Measurements from ENCODE around the gene TTC28.
"Not testable (repeated sequence)": the region's sequence is repeated elsewhere in the genome, so short reads cannot be mapped to it uniquely, and the experiment has no call there.

Gene TTC28

GRCh38 chr22:28209457-28209856 lies 470.2 kb downstream of the TTC28 start:
- not testable (repeated sequence) for DNase-seq (ENCODE audit: insufficient read length, low spot score); FAIRE-seq

GRCh38 chr22:28208787-28209186 lies 470.9 kb downstream of the TTC28 start:
- DNase-seq (ENCODE audit: insufficient read length, low spot score) = no peak

GRCh38 chr22:28208036-28208435 lies 471.6 kb downstream of the TTC28 start:
- no peak for FAIRE-seq
- no peak for DNase-seq (ENCODE audit: insufficient read length, low spot score)

More at GRCh38 chr22:28208787-28209186, 470.9 kb downstream of the TTC28 start:
- no peak for FAIRE-seq

- DNase-seq (ENCODE audit: insufficient read length, low spot score) = no peak
- FAIRE-seq = no peak
Measured at GRCh38 chr22:28207281-28208030, 472.2 kb downstream of the TTC28 start.

DNA sequence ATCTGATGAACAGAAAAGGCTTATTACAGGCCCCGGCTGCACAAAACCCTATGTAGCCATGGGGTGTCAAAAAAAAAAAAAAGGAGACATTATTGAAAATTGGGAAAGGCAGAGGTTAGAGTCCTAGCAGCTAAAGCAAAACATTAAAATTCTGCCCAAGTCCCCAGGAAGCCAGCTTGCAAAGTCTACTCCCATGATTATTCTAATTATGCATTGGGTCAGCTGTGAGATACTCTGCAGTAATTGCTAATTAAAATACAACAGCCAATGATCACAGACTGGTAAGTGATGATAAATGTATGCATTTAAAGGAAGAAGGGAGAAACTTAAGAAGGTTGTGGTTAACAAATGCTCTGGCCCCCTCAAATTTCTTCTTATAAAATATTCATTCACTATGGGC lies 473.7 kb downstream of the TTC28 start:
- DNase-seq (ENCODE audit: insufficient read length, low spot score) (no peak), FAIRE-seq (no peak)

DNA sequence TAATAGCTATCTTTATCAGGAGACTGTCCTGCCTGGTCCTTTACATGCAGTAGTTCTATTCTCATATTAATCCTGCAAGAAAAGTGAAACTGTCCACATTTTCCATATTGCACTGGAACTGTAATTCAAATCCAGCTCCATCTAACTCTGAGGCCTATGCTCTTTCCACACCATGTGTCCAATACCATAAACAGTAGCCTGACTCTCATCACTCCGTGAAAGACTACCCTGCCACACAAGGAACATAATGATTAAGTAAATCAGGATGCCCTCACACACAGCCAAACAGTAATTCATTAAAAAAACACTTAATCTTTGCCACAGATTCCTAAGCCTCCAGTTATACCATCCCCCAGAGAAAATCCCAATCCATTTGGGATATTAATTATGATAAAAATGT lies 475.3 kb downstream of the TTC28 start:
- FAIRE-seq (no peak), DNase-seq (ENCODE audit: insufficient read length, low spot score) (no peak)

GRCh38 chr22:28203286-28203685 lies 476.4 kb downstream of the TTC28 start:
- FAIRE-seq (no peak), DNase-seq (ENCODE audit: insufficient read length, low spot score) (no peak)

- DNase-seq (ENCODE audit: insufficient read length, low spot score) (no peak), FAIRE-seq (no peak)
Measured at GRCh38 chr22:28198692-28199091, 480.9 kb downstream of the TTC28 start.

DNA sequence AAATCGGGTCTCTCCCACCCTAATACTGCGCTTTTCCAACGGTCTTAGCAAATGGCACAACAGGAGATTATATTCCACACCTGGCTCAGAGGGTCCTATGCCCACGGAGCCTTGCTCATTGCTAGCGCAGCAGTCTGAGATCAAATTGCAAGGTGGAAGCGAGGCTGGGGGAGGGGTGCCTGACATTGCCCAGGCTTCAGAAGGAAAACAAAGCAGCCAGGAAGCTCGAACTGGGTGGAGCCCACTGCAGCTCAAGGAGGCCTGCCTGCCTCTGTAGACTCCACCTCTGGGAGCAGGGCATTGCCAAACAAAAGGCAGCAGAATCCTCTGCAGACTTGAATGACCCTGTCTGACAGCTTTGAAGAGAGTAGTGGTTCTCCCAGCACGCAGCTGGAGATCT lies 488.1 kb downstream of the TTC28 start:
- not testable (repeated sequence) for FAIRE-seq

DNA sequence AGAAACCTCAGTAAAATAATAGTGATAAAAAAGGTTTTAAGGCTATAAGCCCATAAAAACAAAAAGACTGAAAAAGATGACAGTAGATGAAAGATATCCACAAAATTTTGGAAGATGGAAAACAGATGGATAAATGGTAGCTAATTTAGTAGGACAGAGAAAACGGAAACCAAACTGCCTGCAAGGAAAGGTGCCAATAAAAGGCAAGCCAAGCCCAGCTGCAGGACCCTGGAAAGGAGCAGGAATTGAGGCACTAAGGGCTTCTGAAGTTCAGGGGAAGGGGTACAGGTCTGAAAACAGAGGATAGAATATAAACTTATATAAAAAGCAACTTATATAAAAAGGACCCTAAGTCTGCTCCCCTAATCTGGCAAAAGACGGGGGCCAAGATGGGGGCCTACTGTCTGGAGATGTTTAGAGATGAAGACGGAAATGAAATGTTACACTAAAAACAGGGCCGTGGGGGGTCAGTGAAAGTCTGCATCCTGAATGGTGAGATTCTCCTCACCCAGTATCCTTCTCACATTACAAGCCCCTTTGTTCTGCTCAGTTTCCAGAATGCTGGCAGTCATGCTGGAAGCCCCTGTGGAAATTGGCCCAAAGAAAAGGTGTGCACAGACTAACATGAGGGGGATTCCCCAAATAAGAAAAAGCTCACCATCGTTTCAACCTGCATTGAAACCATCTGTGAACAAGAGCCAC lies 491.3 kb downstream of the TTC28 start:
- DNase-seq (ENCODE audit: insufficient read length, low spot score) = no peak
- no peak for FAIRE-seq

More for the DNA sequence above, 488.1 kb downstream of the TTC28 start:
- not testable (repeated sequence) for DNase-seq (ENCODE audit: insufficient read length, low spot score)

DNA sequence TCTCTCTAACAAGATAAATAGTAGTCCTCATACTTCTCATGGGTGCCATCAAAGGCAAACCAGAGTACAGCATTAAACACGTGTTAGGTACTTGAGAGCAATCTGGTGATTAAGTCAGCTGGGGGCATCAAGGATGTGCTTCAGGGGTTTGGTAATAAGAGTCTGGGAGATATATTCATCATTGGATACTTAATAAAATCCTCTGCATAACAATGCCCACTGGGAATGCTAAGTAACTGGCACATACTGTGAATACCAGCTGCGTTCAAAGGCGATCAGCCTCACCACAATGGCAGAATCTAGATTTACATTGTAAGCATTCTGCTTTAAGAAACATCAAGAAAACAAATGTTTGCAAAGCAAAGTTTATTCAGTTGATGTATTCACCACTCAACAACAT lies 492.0 kb downstream of the TTC28 start:
- FAIRE-seq (no peak), DNase-seq (ENCODE audit: insufficient read length, low spot score) (no peak)

DNA sequence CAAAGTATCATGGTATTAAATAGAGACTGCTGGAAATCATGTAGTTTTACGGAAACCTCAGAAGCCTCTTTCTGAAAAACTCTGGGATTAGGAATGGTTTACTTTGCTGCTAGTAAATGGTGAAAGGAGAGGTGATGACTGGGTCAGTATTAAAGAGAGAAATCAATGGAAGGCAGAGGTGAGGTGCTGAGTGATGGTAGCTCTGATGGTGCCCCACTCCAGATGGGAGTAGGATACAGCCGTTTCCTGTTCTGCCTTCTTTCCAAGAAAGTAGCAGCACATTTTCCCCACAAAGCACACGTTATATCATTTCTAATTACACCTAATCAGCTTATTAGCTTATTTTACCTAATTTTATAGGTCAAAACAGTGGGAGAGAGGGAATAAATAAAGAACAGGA lies 493.0 kb downstream of the TTC28 start:
- DNase-seq (ENCODE audit: insufficient read length, low spot score) (no peak), FAIRE-seq (no peak)

DNA sequence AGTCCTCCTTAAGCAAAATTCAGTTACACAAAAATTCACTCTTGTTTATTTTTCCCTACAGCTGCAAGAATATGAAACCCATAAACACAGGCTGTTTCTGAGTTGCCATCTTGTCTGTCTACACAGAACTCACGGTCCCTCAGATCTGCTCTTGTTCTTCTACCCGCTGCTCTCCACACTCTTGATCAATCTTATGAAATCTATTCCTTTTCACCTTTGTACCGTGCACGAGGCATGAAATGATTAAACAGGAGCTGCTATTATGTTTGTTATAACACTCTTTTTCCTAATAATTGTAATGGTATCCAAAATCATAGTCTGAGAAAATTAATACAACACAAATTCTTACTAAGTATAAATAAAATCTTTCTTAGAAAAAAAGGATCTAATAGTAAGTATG lies 494.5 kb downstream of the TTC28 start:
- DNase-seq (ENCODE audit: insufficient read length, low spot score) = no peak
- FAIRE-seq = no peak

- DNase-seq (ENCODE audit: insufficient read length, low spot score) = no peak
- no peak for FAIRE-seq
Measured at GRCh38 chr22:28183078-28183860, 496.4 kb downstream of the TTC28 start.

DNA sequence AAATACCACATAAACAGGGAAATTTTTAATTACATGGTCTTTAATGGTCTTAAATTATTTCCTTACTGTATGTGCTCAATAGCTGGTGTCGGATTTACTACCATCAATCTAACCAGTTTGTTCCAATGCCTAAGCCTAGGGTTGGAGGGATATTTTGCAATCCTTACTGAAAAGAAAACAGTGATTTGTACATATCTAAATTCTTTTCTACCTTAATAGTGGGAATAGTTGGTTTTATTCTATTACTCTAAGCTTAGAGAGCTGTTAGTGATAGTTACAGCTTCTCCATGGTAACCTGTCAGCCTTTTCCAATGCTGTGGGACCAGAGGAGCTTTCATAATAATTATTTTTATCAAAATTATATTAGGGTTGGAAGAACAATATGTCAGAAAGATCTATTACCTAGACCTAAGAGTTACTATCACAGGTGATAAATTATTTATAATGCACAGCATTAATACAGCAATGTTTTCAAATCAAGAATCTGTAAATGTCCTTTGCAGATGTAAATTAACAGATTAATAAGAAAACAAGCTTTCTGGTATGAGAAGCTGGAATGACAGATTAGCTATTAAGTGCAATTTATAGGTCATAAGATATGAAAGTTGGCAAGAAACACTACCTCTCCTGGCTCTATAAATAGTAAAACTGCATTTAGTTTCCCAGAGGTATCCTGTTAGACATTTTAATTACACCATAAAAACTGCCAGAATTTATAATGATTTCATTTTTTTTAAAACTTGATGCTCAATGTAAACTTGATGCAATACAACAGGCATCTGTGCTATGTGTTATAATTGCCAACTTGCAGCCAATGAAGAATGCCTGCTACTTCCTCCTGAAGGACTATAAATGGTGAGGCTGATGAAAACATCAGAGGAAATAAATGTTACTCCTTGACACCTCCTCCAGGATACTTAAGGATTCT lies 498.6 kb downstream of the TTC28 start:
- DNase-seq (ENCODE audit: insufficient read length, low spot score) (no peak), FAIRE-seq (no peak)

- FAIRE-seq = no peak
- no peak for DNase-seq (ENCODE audit: insufficient read length, low spot score)
Measured at GRCh38 chr22:28179392-28179791, 500.2 kb downstream of the TTC28 start.

DNA sequence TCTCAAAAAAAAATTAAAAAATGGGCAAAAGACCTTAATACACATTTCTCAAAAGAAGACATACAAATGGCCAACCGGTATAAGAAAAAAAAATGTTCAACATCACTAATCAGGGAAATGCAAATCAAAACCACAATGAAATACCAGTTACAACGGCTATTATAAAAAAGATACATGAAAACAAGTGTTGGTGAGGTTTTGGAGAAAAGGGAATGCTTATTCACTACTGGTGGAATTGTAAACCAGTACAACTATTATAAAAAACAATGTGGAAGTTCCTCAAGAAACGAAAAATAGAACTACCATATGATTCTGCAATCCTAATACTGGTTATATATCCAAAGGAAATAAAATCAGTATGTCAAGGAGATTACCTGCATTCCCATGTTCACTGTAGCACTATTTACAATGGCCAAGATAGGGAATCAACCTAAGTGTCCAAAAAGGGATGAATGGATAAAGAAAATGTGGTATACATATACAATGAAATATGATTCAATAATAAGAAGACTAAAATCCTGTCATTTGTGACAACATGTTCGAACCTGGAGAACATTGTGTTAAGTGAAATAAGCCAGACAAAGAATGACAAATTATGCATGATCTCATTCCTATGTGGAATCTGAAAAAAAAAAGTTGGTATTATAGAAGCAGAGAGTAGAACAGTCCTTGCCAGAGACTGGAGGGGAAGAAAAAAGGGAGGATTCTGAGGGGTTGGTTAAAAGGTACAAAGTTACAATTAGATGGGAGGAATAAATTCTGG lies 503.7 kb downstream of the TTC28 start:
- DNase-seq (ENCODE audit: insufficient read length, low spot score) = no peak
- FAIRE-seq = no peak

- FAIRE-seq (no peak), DNase-seq (ENCODE audit: insufficient read length, low spot score) (no peak)
Measured at GRCh38 chr22:28174509-28174908, 505.1 kb downstream of the TTC28 start.

DNA sequence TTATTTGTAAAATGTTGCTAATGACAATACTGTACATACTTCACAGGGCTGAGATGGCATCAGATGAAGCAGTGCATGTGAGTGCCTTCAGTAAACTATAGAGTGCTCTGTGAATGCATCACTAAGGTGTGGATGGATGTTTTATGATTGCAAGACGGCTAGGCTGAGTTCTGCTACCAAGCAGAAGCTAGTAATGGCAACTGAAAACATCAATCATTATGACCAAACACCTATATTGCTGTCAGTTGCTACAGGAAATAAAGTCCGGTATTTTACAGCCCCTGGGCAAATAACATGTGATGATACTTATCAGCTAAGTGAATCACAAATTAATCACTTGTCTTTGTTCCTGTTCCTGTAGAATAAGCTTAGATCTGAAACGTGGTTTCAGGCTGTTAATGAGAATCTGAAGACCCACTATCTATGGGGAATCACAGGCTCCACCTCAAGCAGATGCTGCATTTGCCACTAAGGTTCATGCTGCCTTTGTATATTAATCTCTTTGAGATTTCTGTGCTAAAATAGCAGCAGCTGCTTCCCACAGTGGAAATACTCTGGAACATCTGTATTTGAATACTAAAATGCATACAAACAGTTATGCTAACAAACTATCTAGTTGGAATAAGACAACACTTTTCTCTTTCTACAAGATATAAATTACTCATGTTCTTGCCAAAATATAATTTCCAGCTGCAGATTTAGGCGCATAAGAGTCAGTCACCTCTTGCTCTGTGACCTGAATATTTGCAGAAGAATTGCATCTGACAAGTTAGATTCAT lies 506.6 kb downstream of the TTC28 start:
- no peak for FAIRE-seq
- DNase-seq (ENCODE audit: insufficient read length, low spot score) = peak; percentile 27
